GM18507 (cell line): ENCODE results near the gene AGO3.
"Not testable (repeated sequence)": the region's sequence is repeated elsewhere in the genome, so short reads cannot be mapped to it uniquely, and the experiment has no call there.

Source experiments
- DNase-seq: peaks from one replicate; pipeline ENCODE4 v3.0.0; 2011; ENCODE audit warnings: low read depth; ENCODE audit not compliant: insufficient read length; ENCODE audit errors: extremely low spot score
- FAIRE-seq: peaks from 2 replicates; lab custom pipeline; 2011; peaks lifted over from hg19 to GRCh38; lab: Jason Lieb, UNC

The AGO3 gene

DNA sequence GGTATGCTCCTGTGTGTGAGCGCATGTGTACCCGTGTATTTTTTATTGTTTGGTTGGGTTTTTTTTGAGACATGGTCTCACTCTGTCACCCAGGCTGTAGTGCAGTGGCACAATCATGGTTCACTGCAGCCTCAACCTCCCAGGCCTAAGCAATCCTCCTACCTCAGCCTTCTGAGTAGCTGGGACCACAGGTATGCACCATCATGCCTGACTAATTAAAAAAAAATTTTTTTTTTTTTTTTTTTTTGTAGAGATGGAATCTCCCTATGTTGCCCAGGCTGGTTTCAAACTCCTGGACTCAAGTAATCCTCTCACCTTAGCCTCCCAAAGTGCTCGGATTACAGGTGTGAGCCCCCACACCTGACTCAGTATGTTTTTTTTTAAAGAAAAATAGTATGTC lies 41.7 kb downstream of the AGO3 start:
- not testable (repeated sequence) for FAIRE-seq, DNase-seq

DNA sequence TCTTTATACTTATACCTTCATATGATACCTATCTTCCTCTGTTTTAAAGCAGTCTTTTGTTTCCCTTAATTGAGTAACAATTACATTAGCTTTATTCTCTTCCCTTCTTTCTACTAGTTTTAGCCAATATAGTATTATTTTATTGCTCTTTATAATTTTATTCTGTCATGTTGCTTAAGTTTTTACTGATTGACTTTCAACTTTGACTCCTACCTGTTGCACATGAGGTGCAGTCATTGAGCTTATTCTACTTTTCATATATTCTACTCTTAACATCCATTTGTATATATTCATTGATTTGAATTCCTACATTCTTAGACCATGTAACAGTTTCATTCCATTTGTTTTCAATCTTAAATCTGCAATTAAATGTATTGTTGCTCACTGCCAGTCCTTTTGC lies 49.2 kb downstream of the AGO3 start:
- DNase-seq, result no peak

DNA sequence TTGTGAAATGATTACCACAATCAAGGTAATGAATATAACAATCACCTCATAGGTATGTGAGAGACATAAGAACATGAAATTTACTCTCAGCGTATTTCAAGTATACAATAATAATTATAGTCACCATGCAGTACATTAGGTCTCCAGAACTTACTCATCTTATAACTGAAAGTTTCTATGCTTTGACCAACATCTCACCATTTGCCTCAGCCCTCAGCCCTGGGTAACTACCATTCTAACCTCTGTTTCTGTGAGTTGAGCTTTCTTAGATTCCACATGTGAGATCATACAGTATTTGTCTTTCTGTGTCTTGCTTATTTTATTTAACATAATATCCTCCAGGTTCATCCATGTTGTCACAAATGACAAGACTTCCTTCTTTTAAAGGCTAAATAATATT lies 57.3 kb downstream of the AGO3 start:
- DNase-seq (no peak), FAIRE-seq (no peak)

More for the DNA sequence above, 49.2 kb downstream of the AGO3 start:
- peak; percentile 47 for FAIRE-seq

DNA sequence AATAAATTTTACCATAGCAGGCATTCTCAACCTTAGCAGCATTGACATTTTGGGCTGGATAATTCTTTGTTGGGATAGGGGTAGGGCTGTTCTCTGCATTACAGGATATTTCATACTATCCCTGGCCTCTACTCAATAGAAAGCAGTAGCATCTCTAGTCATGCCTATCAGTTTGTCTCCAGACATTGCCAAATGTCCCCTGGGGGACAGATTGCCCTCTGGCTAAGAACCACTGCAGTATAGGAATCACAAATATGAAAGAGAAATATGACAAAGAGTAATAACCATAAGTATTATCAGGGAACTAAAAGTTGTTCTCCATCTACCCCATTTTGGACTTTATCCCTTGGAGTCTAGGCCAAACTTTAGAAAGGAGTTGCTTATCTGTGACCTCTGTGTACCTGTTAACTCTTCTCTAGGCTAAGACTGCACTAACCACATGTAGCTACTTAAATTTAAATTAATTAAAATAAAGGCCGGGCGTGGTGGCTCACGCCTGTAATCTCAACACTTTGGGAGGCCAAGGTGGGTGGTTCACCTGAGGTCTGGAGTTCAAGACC lies 76.1 kb downstream of the AGO3 start:
- no peak for FAIRE-seq
- no peak for DNase-seq

DNA sequence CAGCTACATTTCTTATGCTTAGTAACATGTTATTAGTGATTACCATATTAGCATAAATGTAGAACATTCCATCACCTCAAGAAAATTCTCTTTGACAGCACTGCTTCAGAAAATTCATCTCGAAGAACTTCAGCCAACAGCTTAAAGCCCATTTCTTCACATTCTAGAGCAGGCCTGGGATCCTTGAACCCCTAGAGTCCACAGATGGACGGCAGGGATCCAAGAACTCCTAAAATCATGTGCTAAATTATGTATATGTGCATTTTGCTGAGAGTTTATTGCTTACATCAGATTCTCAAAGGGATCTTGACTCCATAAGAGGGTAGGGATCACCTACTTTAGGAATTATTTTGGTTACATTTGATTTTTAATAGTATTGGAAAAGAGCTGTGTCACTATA lies 76.8 kb downstream of the AGO3 start:
- DNase-seq (no peak), FAIRE-seq (no peak)

DNA sequence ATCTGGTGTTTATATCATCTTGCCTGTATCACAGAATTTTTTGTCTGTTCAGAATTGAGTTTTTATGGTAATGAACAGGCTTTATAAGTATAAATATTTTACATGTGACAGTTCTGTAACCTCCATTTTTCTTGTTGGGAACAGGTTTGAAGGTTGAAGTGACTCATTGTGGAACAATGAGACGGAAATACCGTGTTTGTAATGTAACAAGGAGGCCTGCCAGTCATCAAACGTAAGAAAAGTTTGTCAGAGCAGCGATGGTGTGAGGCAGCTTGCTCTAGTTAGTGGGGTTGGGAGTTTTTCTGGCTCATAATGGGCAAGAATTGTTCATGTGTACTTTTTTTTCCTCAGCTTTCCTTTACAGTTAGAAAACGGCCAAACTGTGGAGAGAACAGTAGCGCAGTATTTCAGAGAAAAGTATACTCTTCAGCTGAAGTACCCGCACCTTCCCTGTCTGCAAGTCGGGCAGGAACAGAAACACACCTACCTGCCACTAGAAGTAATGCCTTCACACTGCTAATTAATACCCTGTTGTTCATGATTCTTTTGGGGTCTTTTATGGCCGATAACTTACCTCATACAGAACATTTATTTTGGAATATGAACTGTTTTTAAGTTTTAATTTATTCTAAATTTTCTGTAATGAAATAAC lies 77.8 kb downstream of the AGO3 start:
- FAIRE-seq, result no peak
- no peak for DNase-seq

DNA sequence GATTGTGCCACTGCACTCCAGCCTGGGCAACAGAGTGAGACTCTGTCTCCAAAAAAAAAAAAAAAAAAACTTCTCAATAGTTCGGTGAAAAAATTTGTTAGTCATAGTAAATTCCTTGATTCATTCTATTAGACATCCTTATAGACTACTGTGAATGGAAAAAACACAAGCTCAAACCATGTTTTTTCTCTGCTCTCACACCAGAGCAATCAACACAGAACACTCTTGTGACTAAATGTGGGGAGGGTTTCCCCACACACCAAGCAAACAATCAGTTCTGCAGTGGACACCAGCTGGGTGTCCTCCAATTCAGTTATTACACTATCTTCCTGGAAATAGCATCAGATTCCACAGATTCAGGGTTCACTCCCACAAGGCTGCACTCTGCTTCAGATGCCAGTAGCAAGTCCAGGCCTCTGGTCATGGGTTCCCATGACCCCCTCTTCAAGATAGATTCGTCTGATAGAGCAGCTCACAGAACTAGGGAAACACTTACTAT lies 83.9 kb downstream of the AGO3 start:
- FAIRE-seq (no peak), DNase-seq (no peak)

DNA sequence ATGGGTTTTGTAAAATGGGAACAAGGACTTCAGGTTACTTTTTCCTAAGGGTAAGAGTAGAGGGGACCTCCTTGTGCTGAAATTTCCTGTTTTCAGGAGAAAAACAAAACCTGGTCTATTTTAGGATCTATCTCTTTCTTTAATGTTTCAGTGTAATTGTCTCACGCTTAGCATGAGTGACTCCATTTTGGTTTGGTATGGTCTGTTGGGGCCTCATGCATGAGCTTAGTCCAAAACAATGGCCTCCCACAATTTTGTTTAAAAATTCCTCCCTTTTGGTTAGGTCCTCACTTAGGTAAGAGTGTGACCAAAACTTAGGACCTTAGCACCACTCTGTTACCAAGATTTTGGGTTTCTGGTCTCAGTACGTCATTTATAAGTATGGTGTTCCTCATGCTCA lies 85.8 kb downstream of the AGO3 start:
- no peak for DNase-seq

DNA sequence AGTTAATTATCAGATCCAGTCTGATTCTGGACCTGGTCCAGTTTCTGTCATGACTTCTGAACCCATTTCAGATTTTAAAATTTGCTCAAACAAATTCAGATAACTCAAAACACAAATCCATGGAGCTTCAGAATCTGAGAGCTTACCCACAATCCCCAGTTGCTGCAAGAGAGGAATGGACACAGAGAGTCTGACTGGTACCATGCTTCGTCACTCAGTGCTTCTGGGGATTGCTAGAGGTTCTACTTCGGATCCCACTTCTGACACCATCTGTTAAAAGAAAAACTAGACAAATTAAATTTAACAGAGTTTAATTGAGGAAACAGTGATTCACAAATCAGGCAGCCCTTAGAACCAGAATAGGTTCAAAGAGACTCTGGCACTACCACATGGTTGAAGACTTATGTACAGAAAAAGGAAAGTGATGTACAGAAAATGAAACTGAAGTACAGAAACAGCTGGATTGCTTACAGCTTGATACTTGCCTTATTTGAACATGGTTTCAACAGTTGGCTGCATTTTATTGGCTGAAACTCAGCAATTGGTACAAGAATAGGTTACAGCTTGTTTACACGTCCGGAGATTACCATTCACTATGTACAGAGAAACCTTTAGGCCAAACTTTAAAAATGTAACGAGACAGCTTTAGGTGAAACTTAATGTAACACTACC lies 92.3 kb downstream of the AGO3 start:
- peak; percentile 93 for FAIRE-seq
- DNase-seq, result no peak

More for the DNA sequence above, 85.8 kb downstream of the AGO3 start:
- FAIRE-seq, result no peak

DNA sequence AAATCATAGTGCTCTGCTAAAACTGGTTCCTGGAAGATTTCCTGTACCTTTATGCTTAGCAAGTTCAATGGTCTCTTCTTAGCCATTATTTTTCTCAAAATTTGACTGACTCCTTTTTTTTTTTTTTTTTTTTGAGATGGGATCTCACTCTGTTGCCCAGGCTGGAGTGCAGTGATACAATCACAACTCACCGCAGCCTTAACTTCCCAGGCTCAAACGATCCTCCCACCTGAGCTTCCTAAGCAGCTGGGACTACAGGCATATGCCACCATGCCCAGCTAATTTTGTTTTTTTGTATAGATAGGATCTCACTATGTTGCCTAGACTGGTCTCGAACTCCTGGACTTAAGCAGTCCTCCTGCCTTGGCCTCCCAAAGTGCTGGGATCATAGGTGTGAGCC lies 93.1 kb downstream of the AGO3 start:
- DNase-seq, FAIRE-seq: not testable (repeated sequence)

DNA sequence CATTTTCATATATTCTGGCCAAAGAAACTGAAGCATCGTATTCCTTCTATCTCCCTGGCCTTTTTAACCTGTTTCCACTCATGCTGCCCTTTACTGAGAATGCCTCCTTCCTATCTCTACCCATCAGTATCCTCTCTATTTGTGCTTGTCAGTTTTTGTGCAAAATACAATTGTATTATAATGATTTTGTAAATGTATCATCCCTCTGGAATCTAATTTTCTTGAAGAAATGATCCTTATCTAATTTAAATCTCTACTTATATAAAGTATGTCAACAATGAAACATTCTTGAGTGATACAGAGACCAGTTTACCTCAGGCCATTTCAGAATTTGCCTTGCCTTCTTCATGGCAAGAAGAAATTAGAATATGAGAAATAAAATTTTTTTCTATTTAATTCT lies 93.9 kb downstream of the AGO3 start:
- DNase-seq, result no peak
- no peak for FAIRE-seq

DNA sequence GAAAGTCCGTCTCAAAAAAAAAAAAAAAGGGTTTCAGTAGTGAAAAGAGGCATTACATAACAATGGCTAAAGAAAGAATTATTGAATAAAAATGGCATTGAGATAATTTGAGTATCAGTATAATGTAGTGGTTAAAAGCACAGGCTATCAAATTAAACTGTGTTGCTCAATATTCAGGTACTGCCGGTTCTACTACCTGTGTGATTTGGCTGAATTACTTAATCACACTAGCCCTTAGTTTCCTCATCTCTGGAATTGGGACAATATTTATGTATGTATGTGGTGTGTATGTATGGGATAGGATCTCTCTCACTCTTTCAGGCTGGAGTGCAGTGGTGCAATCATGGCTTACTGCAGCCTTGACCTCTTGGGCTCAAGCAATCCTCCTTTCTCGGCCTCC lies 96.9 kb downstream of the AGO3 start:
- FAIRE-seq, result no peak

DNA sequence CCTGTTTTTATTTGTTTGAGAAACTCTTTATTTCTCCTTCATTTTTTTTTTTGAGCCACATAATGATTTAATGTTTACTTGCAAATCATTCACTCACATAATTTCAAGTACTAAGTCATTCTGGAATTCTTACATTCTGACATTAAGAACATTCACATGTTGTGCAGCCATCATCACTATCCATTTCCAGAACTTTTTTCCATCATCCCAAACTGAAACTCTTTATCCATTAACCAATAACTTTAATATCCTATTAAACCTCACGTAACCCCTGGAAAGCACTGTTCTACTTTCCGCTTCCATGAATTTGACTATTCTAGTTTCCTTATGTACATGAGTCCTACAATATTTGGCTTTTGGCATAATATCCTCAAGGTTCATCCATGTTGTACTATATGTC lies 100.5 kb downstream of the AGO3 start:
- DNase-seq (no peak), FAIRE-seq (no peak)

More for the DNA sequence above, 96.9 kb downstream of the AGO3 start:
- DNase-seq, result no peak

DNA sequence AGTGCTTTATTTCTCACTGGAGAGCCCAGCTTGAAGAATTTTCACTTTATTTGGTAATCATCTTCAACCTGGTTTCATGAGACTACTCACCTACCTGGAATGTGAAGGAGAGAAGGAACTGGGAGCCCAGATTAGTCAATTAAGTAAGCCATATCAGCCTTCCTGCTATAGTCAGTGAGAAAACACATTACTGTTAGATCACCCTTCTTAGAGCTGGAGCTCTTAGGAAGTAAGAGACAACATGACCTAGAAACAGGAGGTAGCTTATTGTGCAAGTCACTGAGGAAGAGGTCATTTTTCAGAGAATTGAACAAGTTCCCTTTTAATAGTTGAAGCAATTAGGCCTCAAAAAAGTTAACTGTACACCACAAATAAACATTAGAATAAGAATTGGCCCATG lies 103.8 kb downstream of the AGO3 start:
- FAIRE-seq (no peak), DNase-seq (no peak)

DNA sequence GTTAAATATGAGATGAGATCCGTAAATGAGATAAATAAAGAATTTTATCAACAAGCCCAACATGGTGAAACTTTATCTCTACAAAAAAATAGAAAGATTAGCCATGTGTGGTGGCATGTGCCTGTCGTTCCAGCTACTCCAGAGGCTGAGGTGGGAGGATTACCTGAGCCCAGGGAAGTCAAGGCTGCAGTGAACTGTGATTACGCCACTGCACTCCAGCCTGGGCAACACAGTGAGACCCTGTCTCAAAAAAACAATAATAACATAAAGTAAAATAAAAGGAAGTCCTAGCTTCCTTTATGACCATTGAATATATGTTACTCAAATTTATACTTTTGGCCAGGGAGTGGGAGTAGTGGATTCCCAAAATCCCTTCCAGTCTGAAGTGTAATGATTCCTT lies 104.2 kb downstream of the AGO3 start:
- DNase-seq, result no peak
- FAIRE-seq, result no peak

DNA sequence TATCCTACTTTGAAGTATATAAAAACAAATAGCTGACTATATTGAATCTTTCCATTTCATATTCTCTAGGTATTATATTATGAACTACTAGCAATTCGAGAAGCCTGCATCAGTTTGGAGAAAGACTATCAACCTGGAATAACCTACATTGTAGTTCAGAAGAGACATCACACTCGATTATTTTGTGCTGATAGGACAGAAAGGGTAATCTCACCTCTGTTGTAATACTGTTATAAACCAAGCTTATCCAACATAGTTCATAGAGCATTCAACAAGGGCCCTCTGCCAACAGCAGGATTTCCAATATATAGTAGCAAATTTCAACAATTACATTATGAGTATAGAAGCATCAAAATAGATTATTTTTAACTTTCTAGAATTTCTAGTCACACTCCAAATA lies 109.3 kb downstream of the AGO3 start:
- no peak for FAIRE-seq
- DNase-seq, result no peak

DNA sequence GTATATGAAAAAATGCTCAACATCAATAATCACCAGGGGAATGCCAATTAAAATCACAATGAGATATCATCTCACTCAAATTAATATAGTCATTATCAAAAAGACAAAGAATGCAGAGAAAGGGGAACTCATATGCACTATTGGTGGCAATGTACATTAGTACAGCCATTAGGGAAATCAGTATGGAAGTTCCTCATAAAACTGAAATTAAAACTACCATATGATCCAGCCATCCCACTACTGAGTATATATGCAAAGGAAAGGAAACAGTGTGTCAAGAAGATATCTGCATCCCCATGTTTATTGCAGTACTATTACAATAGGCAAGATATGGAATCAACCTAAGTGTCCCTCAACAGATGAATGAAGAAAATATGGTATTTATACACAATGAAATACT lies 120.9 kb downstream of the AGO3 start:
- DNase-seq (no peak), FAIRE-seq (no peak)

DNA sequence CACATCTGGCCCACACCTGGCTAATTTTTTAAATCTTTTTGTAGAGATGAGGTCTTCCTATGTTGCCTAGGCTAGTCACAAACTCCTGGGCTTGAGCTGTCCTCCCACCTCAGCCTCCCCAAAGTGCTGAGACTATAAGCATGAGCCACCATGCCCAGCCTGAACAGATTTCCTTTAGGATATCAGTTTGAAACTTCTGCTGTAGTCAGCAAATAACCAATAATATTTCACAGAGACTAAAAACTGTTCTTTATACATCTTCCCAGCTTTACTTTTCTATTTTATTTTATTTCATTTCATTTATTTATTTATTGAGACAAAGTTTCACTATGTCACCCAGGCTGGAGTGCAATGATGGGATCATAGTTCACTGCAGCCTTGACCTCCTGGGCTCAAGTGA lies 123.1 kb downstream of the AGO3 start:
- DNase-seq, result no peak
- FAIRE-seq, result no peak

DNA sequence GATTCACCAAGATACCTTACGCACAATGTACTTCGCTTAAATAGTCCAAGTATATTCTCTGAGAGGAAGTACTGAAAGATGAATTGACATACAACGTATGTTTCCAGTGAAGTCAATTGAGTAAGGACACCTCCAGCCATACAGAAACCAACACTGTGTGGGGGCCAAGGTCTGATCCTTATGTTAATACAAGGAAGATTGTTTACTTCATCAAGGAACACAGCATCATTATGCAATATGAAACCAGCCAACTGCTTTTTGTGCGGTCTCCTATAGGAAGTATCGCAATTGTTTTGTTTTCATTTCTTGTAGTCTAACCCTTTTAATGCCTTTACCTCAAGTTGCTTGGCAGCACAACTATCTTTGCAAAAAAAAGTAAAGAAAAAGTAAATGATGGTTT lies 124.8 kb downstream of the AGO3 start:
- FAIRE-seq, result no peak

DNA sequence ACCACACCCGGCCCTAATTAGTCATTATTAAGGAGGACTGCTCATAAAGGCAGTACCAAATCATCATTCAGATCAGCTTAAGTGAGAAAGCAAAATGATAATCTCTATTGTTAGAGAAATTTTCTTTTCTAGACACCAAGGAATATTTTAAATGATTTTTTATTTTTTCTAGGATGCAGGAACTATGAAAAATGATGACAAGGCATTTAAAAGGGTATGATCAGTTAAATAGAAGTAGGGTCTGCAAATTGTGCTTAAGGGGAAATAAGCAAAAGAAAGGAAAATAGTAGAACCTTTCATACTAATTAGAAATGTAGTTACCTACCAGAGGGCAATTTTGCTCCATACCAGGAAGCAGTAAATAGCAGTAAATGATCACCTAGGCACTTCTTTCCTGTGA lies 131.4 kb downstream of the AGO3 start:
- no peak for FAIRE-seq
- no peak for DNase-seq

More for the DNA sequence above, 124.8 kb downstream of the AGO3 start:
- no peak for DNase-seq

DNA sequence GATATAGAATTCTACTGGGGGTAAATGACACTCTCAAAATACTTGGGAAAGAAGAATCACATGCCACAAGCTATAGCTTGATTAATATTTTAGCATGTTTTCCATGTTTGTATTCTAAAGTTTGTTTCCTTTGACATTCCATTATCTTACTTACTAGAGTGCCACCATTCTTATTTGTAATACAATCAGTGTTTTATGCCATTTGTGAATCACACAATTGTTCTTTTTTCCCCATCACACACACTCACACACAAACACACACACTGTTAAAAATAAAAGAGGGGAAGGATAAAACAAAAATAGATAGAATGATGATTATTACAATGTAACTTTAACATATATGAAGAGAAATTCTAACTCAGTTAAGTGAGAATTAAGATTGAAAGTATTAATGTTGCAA lies 137.0 kb downstream of the AGO3 start:
- no peak for FAIRE-seq
- no peak for DNase-seq
